Hematopoietic multipotent progenitor cell treated with erythropoietin and hydrocortisone succinate and interleukin-3 and kit ligand, for 17 days (in vitro differentiated cells): ENCODE measurements around the gene GFAP.

ENCODE experiments used
- DNase-seq: peaks from one replicate; pipeline ENCODE4 v3.0.0-alpha.2; 2015; ENCODE audit warnings: low spot score

GFAP gene

GRCh38 chr17:44931376-44931775 is 16.1 kb upstream of the GFAP start:
- DNase-seq, result no peak

- DNase-seq, result no peak
Observed at GRCh38 chr17:44930667-44931066, 15.4 kb upstream of the GFAP start.

GRCh38 chr17:44928950-44929720 is 13.8 kb upstream of the GFAP start:
- no peak for DNase-seq

- no peak for DNase-seq
Observed at GRCh38 chr17:44928136-44928535, 12.8 kb upstream of the GFAP start.

GRCh38 chr17:44927696-44928095 is 12.4 kb upstream of the GFAP start:
- no peak for DNase-seq

GRCh38 chr17:44926821-44927525 is 11.7 kb upstream of the GFAP start:
- no peak for DNase-seq

GRCh38 chr17:44925731-44926697 is 10.7 kb upstream of the GFAP start:
- DNase-seq, result no peak

- no peak for DNase-seq
Observed at GRCh38 chr17:44924107-44924544, 8.8 kb upstream of the GFAP start.

- DNase-seq, result no peak
Observed at GRCh38 chr17:44922746-44923470, 7.6 kb upstream of the GFAP start.

- DNase-seq, result no peak
Observed at GRCh38 chr17:44922136-44922535, 6.8 kb upstream of the GFAP start.

- DNase-seq, result no peak
Observed at GRCh38 chr17:44921122-44921882, 6.0 kb upstream of the GFAP start.

GRCh38 chr17:44920565-44920940 is 5.3 kb upstream of the GFAP start:
- DNase-seq, result no peak

GRCh38 chr17:44919885-44920564 is 4.7 kb upstream of the GFAP start:
- DNase-seq, result peak; percentile 60

GRCh38 chr17:44919411-44919810 is 4.1 kb upstream of the GFAP start:
- no peak for DNase-seq

- no peak for DNase-seq
Observed at GRCh38 chr17:44918006-44918405, 2.7 kb upstream of the GFAP start.

GRCh38 chr17:44917456-44917855 is 2.2 kb upstream of the GFAP start:
- DNase-seq, result no peak

GRCh38 chr17:44916781-44917241 is 1.5 kb upstream of the GFAP start:
- no peak for DNase-seq

GRCh38 chr17:44915862-44916780 is 821 bp upstream of the GFAP start:
- no peak for DNase-seq

- DNase-seq, result no peak
Observed at GRCh38 chr17:44914698-44915271, 515 bp downstream of the GFAP start.
